ENCODE results near the gene USP48.
"Not testable (repeated sequence)": the region's sequence is repeated elsewhere in the genome, so short reads cannot be mapped to it uniquely, and the experiment has no call there.

The USP48 gene

DNA sequence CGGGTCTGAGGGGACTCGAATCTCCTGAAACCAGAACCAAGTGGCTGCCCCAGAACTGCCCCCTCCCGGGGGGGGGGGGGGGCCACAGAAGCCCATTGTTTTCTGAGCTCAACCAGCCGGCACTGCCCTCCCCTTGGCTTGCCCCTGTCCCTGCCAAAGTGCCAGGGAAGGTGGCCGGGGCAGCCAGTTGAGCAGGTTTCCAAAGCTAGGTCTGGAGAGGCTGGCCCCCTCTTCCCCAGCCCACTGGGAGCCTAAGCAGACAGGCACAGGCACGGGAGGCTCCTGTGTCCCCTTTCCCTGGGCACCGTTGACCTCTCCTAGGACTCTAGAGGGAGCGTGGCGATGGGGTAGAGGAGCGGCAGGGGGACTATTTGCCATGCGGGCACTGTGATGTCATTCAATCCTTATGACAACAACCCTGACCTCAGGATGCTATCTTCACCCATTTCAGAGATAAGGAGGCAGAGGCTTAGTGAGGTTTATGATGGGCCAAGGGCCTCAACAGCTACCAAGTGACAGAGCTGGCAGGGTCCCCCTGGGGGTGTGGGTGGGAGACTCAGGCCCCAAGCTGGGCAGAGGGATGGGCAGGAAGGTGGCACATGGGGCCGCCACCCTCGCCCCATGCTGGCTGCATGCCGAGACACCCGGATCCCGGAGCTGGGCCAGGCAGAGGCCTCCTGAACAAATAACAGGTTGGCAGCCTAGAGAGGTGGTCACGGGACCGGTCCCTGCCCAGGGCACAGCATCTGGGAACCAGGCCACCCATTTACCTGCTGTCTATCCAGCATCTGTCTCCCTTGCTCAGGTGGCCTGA lies 148.8 kb downstream of the USP48 start:
- no peak for DNase-seq

DNA sequence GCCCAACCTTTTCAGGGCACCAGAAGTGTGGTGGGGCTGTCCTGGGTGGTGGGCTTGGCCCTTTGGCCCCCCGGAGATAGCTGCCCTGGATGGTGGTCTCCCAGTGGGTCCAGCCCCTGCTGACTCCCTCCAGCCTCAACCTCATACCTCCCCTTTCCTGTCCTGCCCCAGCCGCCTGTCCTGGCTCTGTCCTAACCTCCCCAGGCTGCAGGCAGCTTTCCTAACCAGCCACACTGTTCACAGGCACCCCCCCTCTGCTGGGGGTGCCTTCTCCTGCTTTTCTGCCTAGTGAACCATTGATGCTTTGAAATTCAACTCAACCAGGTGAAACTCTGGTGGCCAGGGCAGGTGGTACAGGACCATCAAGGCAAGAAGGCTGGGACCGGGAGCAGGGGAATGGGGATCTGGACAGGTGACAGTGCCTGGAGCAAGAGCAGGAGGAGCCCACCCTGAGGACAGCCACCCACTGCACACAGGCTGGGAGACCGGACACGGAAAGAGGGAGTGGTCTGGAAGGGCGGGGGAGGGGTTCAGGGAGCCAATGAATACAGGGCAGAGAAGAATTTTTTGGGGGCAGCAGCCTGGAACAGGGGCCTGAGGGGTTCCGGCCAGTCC lies 149.7 kb downstream of the USP48 start:
- DNase-seq: no peak

GRCh38 chr1:21631944-21632887 lies 150.7 kb downstream of the USP48 start:
- DNase-seq: no peak

DNA sequence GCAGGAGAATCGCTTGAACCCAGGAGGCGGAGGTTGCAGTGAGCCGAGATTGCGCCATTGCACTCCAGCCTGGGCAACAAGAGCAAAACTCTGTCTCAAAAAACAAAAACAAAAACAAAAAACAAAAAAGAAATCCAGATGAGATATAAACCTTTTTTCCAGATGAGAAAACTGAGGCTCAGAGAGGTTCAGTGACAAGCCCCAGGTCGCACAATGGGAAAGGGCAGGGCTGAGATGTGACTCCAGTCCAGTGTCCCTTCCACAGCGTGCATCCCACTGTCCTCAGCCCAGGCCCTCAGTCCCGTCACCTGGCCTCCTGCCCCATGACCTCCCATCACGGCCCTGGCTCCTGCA lies 151.4 kb downstream of the USP48 start:
- DNase-seq: not testable (repeated sequence)

- no peak for DNase-seq
Measured at GRCh38 chr1:21630571-21631343, 152.2 kb downstream of the USP48 start.

GRCh38 chr1:21629971-21630370 lies 153.0 kb downstream of the USP48 start:
- DNase-seq: no peak

DNA sequence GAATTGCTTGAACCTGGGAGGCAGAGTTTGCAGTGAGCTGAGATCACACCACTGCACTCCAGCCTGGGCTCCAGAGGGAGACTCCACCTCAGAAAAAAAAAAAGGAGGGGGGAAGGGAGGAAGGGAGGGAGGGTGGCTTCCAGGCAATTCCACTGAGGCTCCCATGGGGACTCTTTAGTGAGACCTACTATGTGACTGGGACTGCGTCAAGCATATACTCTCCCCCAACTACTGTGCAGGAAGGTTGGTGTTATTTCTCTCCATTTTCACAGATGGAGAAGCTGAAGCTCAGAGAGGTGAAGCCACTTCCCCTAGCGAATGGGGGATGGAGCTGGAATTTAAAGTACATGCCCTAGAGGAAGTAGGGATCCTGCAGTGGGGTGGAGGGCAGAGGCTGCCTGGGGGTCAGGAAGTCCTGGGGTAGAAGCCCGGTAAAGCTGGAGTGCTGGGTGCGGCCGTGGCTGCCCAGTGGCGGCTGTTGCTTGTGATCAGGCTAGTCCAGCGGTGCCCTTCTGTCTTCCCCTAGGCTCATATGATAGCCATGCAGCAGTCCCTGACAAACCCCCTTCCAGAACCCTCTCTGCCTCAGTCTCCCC lies 154.1 kb downstream of the USP48 start:
- no peak for DNase-seq

All from SW 1271 (cell line).